ENCODE results near the gene STRA8. TPM values are rescaled to one million over a fixed set of nuclear protein-coding genes. Genes with fewer than 3 reads are reported as not detected.

Gene STRA8
- under 1 TPM in 1 of 3 donors, not detected in 2; 0.36 TPM for polyA plus RNA-seq (ENCODE audit: insufficient read length in 3 of 3)

- DNase-seq (ENCODE audit: low read depth in 3 of 3, low spot score in 2 of 3): no peak
Measured at GRCh38 chr7:135233570-135233969, at the start of gene STRA8. STRA8 (plus strand) TSS chr7:135233838; CDS start chr7:135240525, 6,687 bp downstream.

GRCh38 chr7:135184254-135184841 lies 49.3 kb upstream of the STRA8 start:
- DNase-seq (ENCODE audit: low read depth in 3 of 3, low spot score in 2 of 3): no peak

GRCh38 chr7:135185471-135186260 lies 48.0 kb upstream of the STRA8 start:
- no peak for DNase-seq (ENCODE audit: low read depth in 3 of 3, low spot score in 2 of 3)

GRCh38 chr7:135186261-135186540 lies 47.4 kb upstream of the STRA8 start:
- DNase-seq (ENCODE audit: low read depth in 3 of 3, low spot score in 2 of 3): no peak

GRCh38 chr7:135186841-135187253 lies 46.8 kb upstream of the STRA8 start:
- no peak for DNase-seq (ENCODE audit: low read depth in 3 of 3, low spot score in 2 of 3)

GRCh38 chr7:135188298-135188984 lies 45.2 kb upstream of the STRA8 start:
- DNase-seq (ENCODE audit: low read depth in 3 of 3, low spot score in 2 of 3): no peak

- no peak for DNase-seq (ENCODE audit: low read depth in 3 of 3, low spot score in 2 of 3)
Measured at GRCh38 chr7:135189221-135189662, 44.4 kb upstream of the STRA8 start.

- no peak for DNase-seq (ENCODE audit: low read depth in 3 of 3, low spot score in 2 of 3)
Measured at GRCh38 chr7:135189961-135190360, 43.7 kb upstream of the STRA8 start.

GRCh38 chr7:135190703-135191102 lies 42.9 kb upstream of the STRA8 start:
- no peak for DNase-seq (ENCODE audit: low read depth in 3 of 3, low spot score in 2 of 3)

GRCh38 chr7:135192914-135193536 lies 40.6 kb upstream of the STRA8 start:
- DNase-seq (ENCODE audit: low read depth in 3 of 3, low spot score in 2 of 3): no peak

GRCh38 chr7:135193615-135194081 lies 40.0 kb upstream of the STRA8 start:
- DNase-seq (ENCODE audit: low read depth in 3 of 3, low spot score in 2 of 3): no peak

GRCh38 chr7:135194494-135195095 lies 39.0 kb upstream of the STRA8 start:
- no peak for DNase-seq (ENCODE audit: low read depth in 3 of 3, low spot score in 2 of 3)

- DNase-seq (ENCODE audit: low read depth in 3 of 3, low spot score in 2 of 3): no peak
Measured at GRCh38 chr7:135195156-135195555, 38.5 kb upstream of the STRA8 start.

- DNase-seq (ENCODE audit: low read depth in 3 of 3, low spot score in 2 of 3): no peak
Measured at GRCh38 chr7:135195968-135196629, 37.5 kb upstream of the STRA8 start.

- no peak for DNase-seq (ENCODE audit: low read depth in 3 of 3, low spot score in 2 of 3)
Measured at GRCh38 chr7:135197343-135197742, 36.3 kb upstream of the STRA8 start.

GRCh38 chr7:135197906-135198655 lies 35.6 kb upstream of the STRA8 start:
- no peak for DNase-seq (ENCODE audit: low read depth in 3 of 3, low spot score in 2 of 3)

- DNase-seq (ENCODE audit: low read depth in 3 of 3, low spot score in 2 of 3): no peak
Measured at GRCh38 chr7:135199439-135199838, 34.2 kb upstream of the STRA8 start.

GRCh38 chr7:135200821-135201331 lies 32.8 kb upstream of the STRA8 start:
- DNase-seq (ENCODE audit: low read depth in 3 of 3, low spot score in 2 of 3): no peak

- no peak for DNase-seq (ENCODE audit: low read depth in 3 of 3, low spot score in 2 of 3)
Measured at GRCh38 chr7:135201350-135201749, 32.3 kb upstream of the STRA8 start.

All from right renal cortex interstitium (tissue), 3 donors.